ENCODE results near the gene RALGPS2.
"Not testable (repeated sequence)": the region's sequence is repeated elsewhere in the genome, so short reads cannot be mapped to it uniquely, and the experiment has no call there.

The RALGPS2 gene

DNA sequence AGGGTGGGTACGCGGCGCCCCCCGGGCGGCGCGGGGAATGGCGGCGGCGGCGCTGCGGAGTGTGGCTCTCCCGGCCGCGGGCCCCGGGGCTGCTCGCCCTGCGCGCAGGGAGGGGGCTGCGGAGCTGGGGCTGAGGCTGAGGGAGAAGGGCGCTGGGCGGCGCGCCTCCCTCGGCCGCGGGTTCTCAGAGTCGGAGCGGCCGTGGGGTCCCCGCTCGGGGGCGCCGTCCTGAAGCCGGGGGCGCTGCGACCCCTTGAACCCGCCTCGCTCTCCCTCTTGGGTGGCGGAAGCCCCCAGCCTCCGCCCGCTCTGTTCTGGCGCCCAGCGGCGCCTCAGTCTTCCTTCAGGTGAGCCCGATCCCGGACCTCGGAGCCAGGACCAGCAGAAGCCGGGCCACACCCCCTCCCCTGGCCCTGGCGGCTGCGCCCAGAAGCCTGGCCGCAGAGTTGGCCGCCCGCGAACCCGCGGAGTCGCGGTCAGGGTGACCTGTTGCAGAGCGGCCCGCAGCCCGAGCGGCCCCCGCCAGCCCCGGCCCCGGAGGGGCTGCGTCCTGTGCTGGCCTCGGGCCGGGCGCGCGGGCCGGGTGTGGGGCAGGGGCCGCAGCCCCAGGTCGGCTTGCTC lies 532 bp downstream of the RALGPS2 start:
- peak; percentile 9 for DNase-seq

DNA sequence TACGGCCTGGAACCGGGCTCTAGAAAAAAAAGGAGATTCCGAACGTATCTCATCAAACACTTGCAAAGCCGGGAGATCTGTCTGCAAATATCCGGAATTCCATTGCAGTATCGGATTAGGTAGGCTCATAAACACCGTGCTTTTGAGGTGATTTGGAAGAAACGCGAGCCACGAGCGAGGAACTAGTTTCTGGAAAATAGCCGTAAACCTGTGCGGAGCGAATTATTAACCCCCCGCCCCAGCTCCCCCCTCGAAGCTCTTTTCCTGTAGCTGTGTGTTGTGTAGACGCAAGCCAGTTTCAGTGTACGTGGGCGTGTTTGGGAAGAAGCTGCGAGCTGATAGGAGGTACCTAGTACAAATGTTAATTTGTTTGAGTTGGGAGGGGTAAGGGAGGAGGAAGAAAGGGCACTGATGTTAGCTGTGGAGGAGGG lies 1.1 kb downstream of the RALGPS2 start:
- DNase-seq = peak; percentile 77

DNA sequence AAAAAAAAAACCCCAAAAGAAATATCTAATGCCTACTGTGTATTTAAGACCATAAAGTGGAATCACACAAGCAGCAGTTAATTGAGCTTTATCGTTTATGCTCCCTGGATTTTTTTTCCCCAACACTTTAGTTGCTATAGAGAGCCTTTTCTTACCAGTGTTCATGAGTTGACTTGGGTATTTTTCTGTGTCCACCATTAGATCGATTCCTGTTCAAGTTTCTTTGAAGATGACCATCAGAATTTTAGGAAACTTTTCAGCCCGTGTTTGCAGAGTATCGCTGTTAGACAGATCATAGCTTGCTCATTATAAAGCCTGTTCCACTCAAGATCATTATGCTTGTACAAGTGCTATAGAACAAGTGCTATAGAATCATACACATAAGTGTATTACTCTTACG lies 1.5 kb downstream of the RALGPS2 start:
- no peak for DNase-seq

DNA sequence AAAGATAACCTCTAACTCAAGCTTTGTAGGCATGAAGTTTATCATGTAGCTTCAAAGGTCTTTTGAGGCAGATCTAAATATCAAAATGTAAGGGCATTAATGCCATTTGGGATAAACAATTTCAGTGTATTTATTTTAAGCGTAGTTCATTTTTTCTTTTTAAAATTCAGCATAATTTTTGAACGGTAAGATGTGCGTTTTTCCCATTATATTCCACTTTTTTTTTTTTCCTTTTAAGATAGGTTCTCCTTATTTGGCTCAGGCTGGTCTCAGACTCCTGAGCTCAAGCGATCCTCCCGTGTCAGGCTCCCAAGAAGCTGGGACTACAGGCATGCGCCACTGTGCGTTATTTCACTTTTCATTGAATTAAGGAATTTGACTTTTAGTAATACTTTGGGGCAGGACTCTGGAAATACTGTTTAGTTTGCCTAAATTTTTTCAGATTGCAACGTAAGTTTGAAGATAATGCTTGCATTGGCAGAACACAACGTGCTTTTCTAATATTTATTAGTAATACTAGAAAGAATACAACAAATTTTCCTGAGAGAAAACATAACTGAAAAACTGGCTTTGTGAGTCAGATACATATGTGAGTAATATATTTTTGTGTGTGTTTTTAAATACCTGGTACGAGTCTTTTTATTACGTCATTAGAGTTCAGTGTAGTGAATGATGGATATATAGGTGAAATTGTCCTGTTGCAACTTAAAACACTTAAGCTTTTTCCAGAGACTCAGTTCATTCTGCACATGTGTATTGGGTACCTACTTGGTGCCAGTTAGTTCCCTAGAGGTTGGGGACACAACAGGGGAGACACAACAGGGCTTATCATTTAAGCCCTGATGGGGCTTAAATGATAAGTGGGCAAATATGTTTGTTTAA lies 2.2 kb downstream of the RALGPS2 start:
- no peak for DNase-seq

DNA sequence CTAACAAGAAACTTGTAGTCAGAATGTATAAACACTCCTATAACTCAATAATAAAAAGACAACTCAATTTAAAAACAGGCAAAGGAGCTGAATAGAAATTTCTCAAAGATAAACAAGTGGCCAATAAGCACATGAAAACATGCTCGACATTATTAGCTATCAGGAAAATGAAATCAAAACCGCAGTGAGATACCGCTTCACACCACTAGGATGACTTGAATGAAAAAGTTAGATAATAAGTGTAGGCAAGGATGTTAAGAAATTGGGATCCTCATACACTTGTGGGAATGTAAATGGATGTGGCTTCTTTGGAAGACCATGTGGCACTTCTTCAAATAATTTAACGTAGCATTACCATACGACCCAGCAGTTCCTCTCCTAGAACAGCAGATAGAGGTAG lies 8.9 kb downstream of the RALGPS2 start:
- DNase-seq = no peak

DNA sequence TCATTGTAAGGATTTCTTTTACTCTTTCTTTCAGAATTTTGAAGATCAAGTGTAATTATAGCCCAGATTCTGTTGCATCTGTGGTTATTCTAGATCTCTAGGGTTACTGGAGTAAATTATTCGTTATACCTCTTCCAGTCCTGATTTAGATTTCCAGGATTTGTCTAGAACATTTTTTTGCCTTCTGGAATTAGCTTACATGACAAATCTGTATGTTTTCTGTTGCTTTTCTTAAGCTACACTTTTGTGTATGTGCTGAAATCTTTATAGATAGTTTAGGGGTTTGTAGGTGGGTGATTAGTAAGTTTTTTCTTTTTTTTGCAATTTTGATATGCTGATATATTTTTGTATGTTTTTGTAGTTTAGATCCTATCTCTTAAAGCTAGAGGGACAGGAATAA lies 13.7 kb downstream of the RALGPS2 start:
- DNase-seq = no peak

DNA sequence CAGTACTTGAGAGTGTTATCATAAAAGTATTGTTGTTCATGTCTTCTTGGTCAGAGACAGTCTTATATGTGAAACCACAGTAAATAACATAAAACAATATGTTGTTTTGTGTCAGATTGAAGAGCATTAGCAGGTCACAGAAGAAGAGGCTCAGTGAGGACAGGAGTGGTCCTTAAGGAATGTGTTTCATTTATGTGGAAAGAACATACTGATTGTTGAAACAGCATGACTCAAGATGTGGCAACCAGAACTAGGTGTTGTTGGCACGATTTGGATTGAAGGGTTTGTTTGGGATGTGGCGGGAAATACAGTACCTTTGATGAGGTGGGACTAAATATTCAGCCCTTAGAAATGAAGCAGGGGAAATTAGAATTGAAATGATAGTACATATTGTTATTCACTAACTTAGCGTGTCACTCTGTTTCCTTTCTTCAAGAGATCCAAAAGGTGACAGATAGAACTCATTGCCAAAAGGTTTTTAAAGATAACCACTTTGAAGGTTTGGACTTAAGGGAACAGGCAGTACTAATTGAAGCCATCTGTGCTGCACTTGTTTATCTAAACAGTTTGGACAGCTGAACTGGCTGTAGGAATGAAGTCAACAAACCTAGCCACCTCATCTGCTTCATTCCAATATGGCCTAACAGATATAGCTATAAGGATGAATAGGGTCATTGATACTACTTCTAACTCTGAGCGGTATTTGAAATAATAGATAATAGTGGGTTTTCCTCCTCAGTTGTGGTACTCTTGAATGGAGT lies 14.4 kb downstream of the RALGPS2 start:
- no peak for DNase-seq

DNA sequence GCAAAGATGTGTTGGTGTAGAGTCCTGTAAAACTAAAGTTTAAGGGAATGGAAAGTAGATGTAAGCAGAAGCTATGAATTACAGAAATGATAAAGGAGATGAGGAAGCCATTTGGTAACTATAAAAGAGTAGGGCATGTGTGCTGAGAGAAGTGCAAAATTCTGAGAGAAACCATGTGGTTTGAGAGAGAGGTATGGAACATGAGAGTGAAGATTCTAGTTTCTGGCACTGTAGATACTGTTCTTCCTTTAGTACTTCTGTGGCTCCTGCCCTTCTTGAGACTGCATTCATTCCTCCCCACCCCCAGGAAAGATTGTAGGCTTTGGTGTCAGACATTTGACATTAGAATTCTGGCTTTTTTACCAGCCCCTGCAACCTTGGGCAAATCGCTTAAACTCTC lies 15.4 kb downstream of the RALGPS2 start:
- no peak for DNase-seq

DNA sequence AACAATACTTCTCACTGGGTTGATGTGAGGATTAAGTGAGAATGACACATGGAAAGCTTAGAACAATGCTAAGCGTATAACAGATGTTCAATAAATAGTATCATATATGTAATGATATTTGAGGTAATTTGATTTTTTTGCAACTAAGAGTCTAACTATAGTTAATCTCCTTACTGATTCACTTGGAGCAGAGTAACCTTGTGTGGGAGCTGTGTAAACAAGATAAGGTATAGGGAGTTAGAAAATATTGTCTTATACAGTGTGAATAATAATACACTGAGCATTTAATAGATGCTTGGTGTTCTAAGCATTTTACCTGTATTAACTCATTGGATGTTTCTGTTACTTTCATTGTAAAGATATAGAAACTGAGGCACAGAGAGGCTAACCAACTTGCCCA lies 15.9 kb downstream of the RALGPS2 start:
- no peak for DNase-seq

DNA sequence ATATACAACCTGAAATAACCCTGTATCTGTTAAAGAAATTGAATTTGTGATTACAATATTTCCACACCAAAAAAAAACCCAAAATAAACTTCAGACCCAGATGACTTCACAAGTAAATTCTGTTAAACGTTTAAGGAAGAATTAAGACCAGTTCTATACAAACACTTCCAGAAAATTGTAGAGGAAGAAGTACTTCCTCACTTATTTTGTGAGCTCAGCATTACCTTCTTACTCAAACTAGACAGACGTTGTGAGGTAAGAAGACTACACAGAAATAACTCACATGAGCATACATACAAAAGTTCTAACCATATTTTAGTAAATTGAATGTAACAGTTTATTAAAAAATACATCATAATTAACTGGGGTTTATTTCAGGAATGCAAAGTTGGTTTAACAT lies 18.8 kb downstream of the RALGPS2 start:
- no peak for DNase-seq

DNA sequence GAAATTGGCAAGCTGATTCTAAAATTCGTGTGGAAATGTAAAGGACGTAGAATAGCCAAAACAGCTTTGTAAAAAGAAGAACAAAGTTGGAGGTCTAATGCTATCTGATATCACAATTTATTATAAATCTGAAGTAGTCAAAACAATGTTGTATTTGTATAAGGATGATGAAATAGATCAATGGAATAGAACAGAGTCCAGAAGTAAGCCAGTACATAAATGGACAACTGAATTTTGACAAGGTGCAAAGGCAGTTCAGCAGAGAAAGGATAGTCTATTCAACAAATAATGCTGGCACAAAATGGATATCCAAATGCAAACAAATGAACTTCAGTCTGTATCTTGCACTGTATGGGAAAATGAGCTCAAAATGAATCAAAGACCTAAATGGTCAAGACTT lies 20.2 kb downstream of the RALGPS2 start:
- no peak for DNase-seq

DNA sequence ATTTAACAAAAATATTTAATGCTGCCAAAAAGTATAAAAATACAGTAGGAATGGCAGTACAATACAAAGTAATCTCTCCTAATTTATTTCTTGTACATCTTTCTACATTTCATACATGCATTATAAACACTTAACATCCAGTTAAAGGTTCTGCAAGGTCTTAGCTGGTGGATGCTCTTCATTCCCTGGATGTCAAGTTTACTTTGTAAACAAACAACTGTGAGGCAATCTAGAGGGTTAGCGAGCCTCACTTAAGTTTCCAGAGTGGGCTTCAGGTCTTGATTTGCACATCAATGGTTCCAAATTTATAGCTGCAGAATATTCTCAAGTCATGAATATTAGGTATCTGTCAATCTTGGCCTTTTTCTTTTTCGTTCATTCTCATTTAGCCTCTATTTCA lies 21.3 kb downstream of the RALGPS2 start:
- no peak for DNase-seq

DNA sequence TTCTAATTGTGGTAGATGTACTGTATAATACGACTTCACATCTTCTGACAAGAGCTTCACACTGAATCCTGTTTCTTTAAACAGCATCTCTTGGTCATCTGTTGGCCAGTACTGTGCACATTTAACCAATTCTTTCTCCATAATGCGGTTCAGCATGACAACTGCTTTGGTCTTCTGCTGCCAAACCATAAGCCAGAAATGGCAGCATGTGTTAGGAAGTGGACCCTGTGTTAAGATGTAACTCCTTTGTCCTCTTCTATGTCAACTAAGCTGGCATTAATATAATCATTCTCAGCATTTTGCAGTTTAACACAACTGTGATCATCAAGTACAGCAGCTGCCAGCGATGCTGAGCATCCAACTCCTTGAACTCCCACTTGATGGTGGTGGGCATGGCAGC lies 22.3 kb downstream of the RALGPS2 start:
- DNase-seq = not testable (repeated sequence)

DNA sequence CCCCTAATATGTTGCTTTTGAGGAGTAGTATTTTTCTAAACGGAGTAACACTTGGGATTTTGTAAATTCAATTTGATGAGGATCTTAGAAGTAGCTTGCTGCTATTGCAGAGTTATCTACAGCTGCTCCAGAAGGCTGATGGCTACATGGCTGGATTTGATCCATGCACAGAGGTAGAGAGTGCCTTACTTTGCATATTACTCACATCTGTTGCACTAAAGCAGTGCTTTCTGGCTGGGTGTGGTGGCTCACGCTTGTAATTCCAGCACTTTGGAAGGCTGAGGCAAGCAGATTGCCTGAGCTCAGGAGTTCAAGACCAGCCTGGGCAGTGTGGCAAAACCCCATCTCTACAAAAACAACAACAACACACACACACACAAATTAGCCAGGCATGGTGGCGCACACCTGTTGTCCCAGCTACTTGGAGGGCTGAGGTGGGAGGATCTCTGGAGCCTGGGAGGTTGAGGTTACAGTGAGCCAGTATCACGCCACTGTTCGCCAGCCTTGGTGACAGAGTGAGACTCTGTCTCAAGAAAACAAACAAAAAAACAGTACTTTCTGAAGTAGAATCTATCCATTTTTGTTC lies 24.6 kb downstream of the RALGPS2 start:
- no peak for DNase-seq

DNA sequence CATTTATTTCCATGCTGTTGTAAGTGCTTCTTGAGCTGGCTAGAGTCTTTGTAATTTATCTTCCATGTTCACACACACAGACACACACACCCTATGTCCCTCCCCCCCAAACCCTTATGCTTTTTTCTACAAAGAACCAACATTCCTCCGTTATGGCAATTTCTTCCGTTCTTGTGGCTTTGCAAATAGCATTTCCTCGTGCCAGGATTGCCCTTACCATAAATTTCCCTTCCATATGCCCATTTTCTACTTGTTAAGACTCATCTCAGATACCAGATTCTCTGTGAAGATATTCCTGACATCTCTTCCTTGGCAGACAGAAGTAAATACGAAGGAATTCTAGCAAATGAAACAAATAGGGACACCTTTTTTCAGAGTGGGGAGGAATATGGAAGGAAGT lies 26.0 kb downstream of the RALGPS2 start:
- DNase-seq = no peak

DNA sequence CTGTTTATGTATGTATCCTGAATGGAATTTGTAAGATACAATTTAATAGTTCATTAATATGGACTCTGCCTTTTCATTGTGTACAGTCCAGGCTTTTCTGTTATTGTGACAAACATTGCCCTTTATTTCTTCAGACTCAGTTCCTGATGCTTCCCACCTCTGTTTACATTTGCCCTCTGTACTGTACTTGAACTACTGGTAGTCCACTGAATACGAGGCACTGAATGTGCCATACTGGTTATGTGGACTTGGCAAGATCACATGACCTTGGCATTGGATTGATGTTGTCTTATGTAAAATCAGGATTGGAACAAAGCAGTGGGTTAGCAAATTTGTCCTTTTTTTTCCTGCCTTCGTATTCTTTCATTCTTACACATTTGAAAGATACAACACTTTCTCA lies 27.8 kb downstream of the RALGPS2 start:
- no peak for DNase-seq

DNA sequence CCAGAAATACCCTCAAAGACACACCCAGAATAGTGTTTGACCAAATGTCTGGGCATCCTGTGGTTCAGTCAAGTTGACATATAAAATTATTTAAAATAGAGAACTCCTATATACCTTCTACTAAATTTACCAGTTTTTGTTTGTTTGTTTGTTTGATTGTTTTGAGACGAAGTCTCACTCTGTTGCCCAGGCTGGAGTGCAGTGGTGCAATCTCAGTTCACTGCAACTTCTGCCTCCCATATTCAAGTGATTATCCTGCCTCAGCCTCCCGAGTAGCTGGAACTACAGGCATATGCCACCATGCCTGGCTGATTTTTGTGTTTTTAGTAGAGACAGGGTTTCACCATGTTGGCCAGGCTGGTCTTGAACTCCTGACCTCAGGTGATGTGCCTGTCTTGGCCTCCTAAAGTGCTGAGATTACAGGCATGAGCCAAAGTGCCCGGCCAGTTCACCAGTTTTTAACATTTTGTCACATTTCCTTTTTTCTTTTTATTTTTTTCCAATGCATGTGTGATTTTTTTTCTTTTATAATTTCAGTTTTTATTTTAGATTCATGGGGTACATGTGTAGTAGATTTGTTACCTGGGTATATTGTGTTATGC lies 29.7 kb downstream of the RALGPS2 start:
- DNase-seq = not testable (repeated sequence)

DNA sequence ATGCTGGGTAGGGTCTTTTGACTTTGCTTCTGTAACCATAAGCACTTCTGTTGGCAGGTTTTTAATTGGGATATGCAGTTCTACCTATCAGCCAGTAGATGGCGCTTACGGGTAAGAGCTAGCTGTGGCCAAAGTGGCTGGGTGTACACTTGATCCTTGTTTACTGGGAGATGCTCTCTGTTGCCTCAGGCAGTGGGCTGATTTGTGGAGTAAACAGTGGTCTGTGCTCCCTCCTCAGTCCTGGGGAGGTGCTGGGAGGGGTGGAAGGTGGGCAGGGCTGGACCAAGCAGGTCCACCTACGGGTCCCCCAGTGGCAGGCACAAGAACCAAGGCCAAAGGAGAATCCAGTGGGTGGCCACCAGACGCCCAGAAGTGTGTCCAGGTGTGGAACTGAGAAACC lies 43.4 kb downstream of the RALGPS2 start:
- DNase-seq = no peak

DNA sequence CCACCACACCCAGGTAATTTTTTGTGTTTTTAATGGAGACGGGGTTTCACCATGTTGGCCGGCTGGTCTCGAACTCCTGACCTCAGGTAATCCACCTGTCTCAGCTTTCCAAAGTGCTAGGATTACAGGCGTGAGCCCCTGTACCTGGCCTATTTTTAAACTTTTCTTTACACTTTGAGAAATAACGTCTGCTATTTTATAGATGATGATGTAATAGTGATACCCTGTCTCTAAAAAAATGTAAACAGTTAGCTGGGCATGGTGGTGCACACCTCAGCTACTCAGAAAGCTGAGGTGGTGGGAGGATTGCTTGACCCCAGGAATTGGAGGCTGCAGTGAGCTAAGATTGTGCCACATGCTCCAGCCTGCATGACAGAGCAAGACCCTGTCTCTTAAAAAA lies 47.9 kb downstream of the RALGPS2 start:
- DNase-seq = no peak

DNA sequence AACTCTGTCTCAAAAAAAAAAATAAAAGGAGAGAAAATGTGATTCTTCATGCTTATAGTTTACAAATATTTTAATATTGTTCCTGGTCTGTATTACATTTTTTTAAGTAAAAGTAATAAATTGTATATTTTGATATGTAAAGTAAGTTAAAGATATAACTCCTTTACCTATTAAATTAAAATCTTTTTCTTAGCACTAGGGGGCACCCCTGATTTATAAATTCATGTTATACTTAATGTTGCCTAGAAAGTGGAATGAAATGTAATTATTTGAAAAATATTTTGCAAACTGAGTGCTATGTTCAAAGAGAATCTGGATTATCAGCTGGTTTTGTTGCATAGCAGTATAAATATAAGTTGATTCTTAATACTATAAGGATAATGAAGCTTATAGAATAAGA lies 49.2 kb downstream of the RALGPS2 start:
- no peak for DNase-seq

DNA sequence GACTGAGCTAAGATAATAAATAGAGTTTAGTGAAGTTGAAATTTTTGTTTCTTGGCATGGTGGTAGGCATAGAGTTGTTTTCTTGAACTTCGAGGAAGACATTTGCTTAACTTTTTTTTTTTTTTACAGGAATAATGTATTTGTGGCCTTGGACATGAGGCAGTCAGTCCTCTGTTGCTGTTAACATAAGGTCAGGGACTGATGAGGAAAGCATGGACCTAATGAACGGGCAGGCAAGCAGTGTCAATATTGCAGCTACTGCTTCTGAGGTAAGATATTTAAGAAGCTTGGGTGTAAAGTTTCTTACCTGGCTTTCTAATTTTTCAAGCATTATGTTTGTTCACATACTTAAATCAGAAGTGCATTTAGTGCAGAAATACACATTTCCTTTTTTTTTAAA lies 51.5 kb downstream of the RALGPS2 start:
- no peak for DNase-seq

DNA sequence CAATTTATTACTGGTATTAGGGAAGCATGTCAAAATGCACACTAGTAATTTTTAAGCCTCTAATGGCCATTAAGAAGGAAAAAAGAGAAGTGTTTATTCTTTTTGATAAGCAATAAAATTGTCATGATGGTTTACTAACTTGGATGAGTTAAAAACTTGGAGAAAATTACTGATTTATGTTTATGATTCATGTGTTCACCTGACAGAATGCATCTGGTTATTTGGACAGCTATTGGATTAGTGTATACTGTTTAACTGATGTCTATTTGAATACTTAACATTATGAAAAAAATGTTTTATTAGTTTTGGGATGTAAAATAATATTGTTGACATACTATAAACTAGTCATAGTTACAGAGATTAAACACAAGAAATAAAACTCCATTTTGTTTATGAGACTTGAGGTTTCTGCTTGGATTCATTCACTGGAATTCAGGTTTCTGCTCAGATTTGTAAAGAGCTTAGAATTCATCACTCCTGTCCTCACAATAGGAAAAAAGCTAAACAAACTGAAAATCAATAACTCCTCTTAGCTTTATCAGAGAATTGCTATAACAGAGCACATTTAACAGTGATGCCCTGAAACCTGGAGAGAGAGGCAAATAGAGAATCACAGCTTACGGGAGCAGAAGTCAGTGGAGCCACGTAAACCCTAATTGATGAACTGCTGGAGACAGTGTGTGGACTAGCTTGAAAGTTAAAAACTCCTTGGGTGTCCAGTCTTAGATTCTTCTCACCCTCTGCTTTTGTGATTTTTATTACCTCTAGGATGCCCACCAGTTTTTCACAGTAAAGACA lies 56.7 kb downstream of the RALGPS2 start:
- no peak for DNase-seq

Measured in CD4-positive, alpha-beta T cell treated with Interferon gamma for 1 hour (primary cell).